Upper lobe of left lung (tissue), 6 donors: ENCODE measurements around the gene FAM107A. TPM values are rescaled to one million over a fixed set of nuclear protein-coding genes. Genes with fewer than 3 reads are reported as not detected.

Source experiments
- ATAC-seq, 2 donors: fragments of 200-7000 bp; cut with Tn5 transposase; one replicate each; pipeline ENCODE4 v1.9.1; 2022; ENCODE audit warnings: mild to moderate bottlenecking in 2 of 2, moderate library complexity in 2 of 2; ENCODE audit not compliant: low FRiP score in 2 of 2
- DNase-seq, 2 donors: peaks; one replicate each; pipeline ENCODE4 v3.0.0-alpha.2; 2019 to 2020
- H3K27ac ChIP-seq, 4 donors: fragments of 200-600 bp; sonication (generic); one replicate each; pipeline ENCODE4 v1.5.1; 2016 to 2019
- H3K27me3 ChIP-seq, 4 donors: fragments of 200-600 bp; sonication (generic); one replicate each; pipeline ENCODE4 v1.5.1; 2017 to 2019
- H3K36me3 ChIP-seq, 4 donors: fragments of 200-600 bp; sonication (generic); one replicate each; pipeline ENCODE4 v1.5.1; 2016 to 2019
- H3K4me1 ChIP-seq, 4 donors: fragments of 200-600 bp; sonication (generic); one replicate each; pipeline ENCODE4 v1.5.1; 2018 to 2019
- H3K4me3 ChIP-seq, 4 donors: fragments of 200-600 bp; sonication (generic); one replicate each; pipeline ENCODE4 v1.5.1; 2017 to 2019; ENCODE audit warnings: mild to moderate bottlenecking in 2 of 4, moderate library complexity in 1 of 4
- H3K9me3 ChIP-seq, 4 donors: fragments of 200-600 bp; sonication (generic); one replicate each; pipeline ENCODE4 v1.5.1; 2018 to 2019
- CTCF ChIP-seq, 6 experiments: fragments of 450-650 bp in 4 of 6; fragments of 200-600 bp in 2 of 6; sonication (generic) in 2 of 6; IDR thresholded peaks; one replicate each; pipeline ENCODE4 v1.5.1; 2016 to 2019; ENCODE audit warnings: antibody characterized with exemption in 6 of 6
- EP300 ChIP-seq, 4 donors: sonication (generic); formaldehyde crosslinking; IDR thresholded peaks; one replicate each; pipeline ENCODE4 v1.5.1; 2017; ENCODE audit warnings: antibody characterized with exemption in 4 of 4, control low read depth in 2 of 4
- POLR2A ChIP-seq, 4 donors: fragments of 450-650 bp; IDR thresholded peaks; one replicate each; pipeline ENCODE4 v1.5.1; 2016 to 2017; ENCODE audit warnings: antibody characterized with exemption in 4 of 4, mild to moderate bottlenecking in 2 of 4
- POLR2AphosphoS5 ChIP-seq, 2 donors: sonication (generic); formaldehyde crosslinking; IDR thresholded peaks; one replicate each; pipeline ENCODE4 v1.5.1; 2017; ENCODE audit warnings: antibody characterized with exemption in 2 of 2
- WGBS, 2 donors: methylation state at CpG; one replicate each; pipeline ENCODE4 v1.1.5; 2017 to 2018; 5-methylcytosine and 5-hydroxymethylcytosine counted together
- total RNA-seq, 6 donors: library from RNA; depleted of rRNA in 4 of 6; stranded (reverse); fragments of >200 nt in 4 of 6; gene quantifications; one replicate each; pipeline versions ENCODE4 v1.1.0 to v1.2.1, GENCODE V29; 2016 to 2021
- donor health status: DM: no; HTN: no; CAD: no; lungs with moderate emphysema.
- donor health status: DM: no; HTN: yes; CAD: no; lungs with severe emphysema.

Gene FAM107A
- total RNA-seq, 6 donors from 2014 or later, result 19.9 to 200 (median 81.1) TPM

DNA sequence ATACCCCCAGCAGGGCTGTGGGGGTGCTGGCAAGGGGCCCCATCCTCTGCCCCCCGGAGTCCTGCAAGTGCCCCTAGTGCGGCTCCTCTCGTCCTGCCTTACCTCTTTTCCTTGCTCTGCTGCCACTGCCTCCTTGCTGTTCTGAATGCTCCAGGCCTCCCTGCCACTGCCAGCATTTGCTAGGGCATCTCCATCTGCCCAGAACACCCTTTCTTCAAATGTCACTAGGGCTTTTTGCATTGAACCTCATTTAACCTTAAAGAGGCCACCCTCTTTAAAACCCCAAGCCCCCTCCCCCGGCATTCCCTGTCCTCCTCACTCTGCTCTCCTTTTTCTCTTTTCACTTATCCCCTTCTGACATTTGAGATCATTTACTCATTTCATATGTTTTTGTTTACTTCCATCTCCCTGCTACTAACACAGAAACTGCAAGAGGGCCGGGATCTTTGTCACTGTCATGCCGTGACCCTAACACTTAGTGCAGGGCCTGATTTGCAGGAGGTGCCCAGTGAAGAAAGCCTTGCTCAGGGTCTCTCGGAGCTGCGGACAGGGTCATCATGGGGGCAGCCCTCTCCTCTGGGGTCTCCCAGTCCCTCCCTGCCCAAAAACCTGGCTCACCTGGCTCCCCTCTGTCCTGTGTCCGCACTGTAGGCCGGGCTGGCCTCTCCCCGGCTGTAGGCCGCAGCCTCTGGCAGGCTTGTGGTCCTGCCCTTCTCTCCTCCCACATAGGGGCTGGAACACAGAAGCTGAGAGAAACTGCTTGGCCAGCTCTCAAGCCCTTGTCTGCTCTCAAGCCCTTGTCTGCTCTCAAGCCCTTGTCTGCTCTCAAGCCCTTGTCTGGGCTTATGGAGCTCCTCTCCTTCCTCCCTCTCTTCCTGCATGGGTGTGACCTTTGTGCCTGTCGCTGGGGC is 40.4 kb downstream of the FAM107A start, which contains the start of gene ACOX2:
TSS of gene ACOX2 (minus strand) at position 690 of the 911 bp plus-strand sequence. CDS start 2,084 bp downstream, outside the sequence.
- peak in 1 of 2 donors; percentile 14 for TF ChIP-seq POLR2AphosphoS5 (IDR thresholded peaks at IDR 0.05)
- TF ChIP-seq EP300 (IDR thresholded peaks at IDR 0.05), result no peak
- no peak for TF ChIP-seq CTCF (IDR thresholded peaks at IDR 0.05)
- TF ChIP-seq POLR2A (IDR thresholded peaks at IDR 0.05), result peak in 1 of 4 donors; percentile 44
- peaks cover 17 to 35% (median 23%) of the 10 kb centered on the region in 4 donors for H3K4me1 ChIP-seq
- DNase-seq (peak; percentile 83 to 90), ATAC-seq (peak; percentile 91 to 92)
- H3K9me3 ChIP-seq, result no peaks in the 10 kb centered on the region
- peak within 1 kb of the TSS in 3 of 4 donors; percentile 18 to 39 (median 32) for H3K4me3 ChIP-seq
- H3K27ac ChIP-seq, result peak within 1 kb of the TSS; percentile 42 to 77 (median 76)
- no peaks in the 10 kb centered on the region for H3K36me3 ChIP-seq
- no peaks in the 10 kb centered on the region for H3K27me3 ChIP-seq
- 47 to 53% methylated on average over 9 to 13 of the region's 13 CpGs for WGBS, 2 donors

DNA sequence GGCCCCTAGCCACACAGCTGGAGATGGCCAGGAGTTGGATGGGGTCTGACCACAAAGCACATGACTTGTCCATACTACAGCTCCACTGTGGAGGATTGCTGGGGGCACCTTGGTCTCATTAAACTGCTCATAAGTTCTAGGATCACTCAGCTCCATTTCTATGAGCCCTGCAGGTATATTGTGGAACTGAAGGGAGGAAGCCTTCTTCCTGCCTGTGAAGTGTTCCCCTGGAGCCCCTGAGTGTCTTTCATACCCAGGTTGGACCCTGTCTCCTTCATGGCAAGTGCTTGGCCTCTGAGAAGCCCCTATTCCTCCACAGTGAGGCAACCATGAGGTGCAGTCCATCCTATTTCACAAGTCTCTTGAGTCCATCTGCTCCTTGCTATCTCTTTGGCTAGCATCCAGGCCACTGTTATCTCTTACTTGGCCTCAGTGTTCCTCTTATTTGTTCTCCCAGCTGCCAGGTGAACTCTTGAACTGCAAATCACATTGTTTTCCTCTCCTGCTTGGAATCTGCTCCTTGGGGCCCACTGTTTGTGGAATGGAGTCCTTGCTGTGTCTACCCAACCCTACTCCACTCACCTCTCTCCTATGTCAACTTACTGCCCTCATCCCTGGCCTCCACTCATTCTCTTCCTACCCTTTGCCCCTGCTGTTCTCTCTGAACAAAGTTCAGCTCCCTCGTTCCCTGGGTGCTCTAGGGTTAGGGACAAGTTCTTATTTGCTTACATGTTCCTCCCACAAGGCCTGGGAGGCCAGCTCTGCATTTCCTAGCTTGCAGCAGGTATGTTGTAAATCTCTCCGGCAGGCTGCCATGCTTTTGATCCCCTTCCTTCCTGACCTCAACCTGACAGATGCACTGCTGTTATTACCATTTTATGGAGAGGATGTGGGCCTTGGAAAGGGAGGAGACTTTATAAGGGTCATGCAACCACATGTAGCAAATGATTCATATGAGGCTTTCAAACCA is 41.4 kb downstream of the FAM107A start:
- Histone ChIP-seq H3K9me3 (no peaks in the 10 kb centered on the region), H3K4me3 (peak overlapping the region in 2 of 4 donors; percentile 32 to 39), H3K27ac (peak overlapping the region in 3 of 4 donors; percentile 42 to 77 (median 76)), H3K27me3 (no peaks in the 10 kb centered on the region), H3K4me1 (peaks cover 17 to 35% (median 23%) of the 10 kb centered on the region in 4 donors), H3K36me3 (no peaks in the 10 kb centered on the region)
- ATAC-seq (no peak), DNase-seq (no peak)
- 23 to 37% methylated on average over 2 of the region's 2 CpGs for WGBS, 2 donors
- TF ChIP-seq EP300 (IDR thresholded peaks at IDR 0.05), result no peak

DNA sequence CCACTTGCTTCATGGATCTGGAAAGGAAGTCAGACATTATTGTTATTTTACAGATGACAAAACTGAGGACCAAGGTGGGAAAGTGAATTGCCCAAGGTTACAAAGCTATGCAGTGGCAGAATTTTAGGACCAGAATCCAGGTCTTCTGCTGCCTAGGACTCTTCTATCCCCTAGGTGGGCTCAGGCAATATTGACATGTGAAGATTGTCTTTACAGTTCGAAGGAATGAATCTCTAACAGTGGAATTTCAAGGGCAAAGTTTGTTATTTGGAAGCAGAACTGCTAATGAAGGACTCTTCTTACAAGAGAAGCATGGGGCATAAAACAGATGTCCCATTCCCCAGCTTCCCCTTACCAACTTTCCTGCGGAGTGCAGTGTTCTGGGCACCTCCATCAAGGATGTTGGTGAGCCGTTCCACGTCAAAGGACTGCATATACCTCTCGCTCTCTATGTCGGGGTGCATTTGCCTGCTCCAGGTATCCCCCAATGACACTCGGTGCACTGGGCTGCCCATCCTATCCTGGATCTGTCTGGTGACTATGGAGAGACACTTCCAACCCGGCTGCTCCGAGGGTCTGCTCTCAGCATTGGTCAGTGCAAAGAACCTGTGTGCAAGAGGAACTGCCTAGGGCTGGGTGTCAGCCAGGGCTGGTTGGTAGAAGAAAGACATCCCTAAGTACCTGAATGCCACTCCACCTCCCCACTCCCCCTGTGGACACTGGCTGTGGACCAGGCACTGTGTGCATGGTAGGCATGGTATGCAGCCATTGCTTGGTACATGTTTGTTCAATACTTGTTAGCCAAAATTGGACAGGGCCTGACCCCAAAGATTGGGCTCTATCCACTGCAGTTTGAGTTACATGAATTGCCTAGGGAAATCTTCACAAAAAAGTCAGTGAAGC is 42.3 kb downstream of the FAM107A start:
- no peak overlapping the region for H3K27ac ChIP-seq
- H3K9me3 ChIP-seq, result no peaks in the 10 kb centered on the region
- no peaks in the 10 kb centered on the region for H3K27me3 ChIP-seq
- 93 to 100% methylated on average over 7 to 9 of the region's 9 CpGs for WGBS, 2 donors
- peaks cover 17 to 35% (median 23%) of the 10 kb centered on the region in 4 donors for H3K4me1 ChIP-seq
- H3K36me3 ChIP-seq, result no peaks in the 10 kb centered on the region
- no peak overlapping the region for H3K4me3 ChIP-seq
- no peak for TF ChIP-seq EP300 (IDR thresholded peaks at IDR 0.05)
- TF ChIP-seq POLR2A (IDR thresholded peaks at IDR 0.05), result no peak
- no peak for TF ChIP-seq POLR2AphosphoS5 (IDR thresholded peaks at IDR 0.05)
- no peak for TF ChIP-seq CTCF (IDR thresholded peaks at IDR 0.05)
- DNase-seq, result no peak
- ATAC-seq, result no peak

GRCh38 chr3:58532794-58533220 is 44.4 kb downstream of the FAM107A start:
- Histone ChIP-seq H3K27ac (no peak overlapping the region), H3K27me3 (no peaks in the 10 kb centered on the region), H3K4me1 (peaks cover 21 to 42% (median 26%) of the 10 kb centered on the region in 4 donors), H3K36me3 (no peaks in the 10 kb centered on the region), H3K9me3 (no peaks in the 10 kb centered on the region), H3K4me3 (no peak overlapping the region)
- 18 to 31% methylated on average over 7 to 11 of the region's 11 CpGs for WGBS, 2 donors
- TF ChIP-seq CTCF (IDR thresholded peaks at IDR 0.05), result peak; percentile 85 to 94 (median 93)
- TF ChIP-seq EP300 (IDR thresholded peaks at IDR 0.05), result no peak
- peak in 1 of 2 donors; percentile 83 for ATAC-seq
- DNase-seq, result peak; percentile 78 to 92
